CD14-positive monocyte (primary cell): ENCODE measurements around the gene MRRF. TPM values are rescaled to one million over a fixed set of nuclear protein-coding genes. Genes with fewer than 3 reads are reported as not detected.

ENCODE experiments used
- DNase-seq, 3 donors: peaks; one replicate each; pipeline ENCODE4 v3.0.0-alpha.2; 2011 to 2022
- H2AFZ ChIP-seq: 2 replicates; pipeline ENCODE4 v1.6.0; 2012; ENCODE audit warnings: mild to moderate bottlenecking, low read depth, low read length, inconsistent platforms; ENCODE audit not compliant: insufficient read depth, poor library complexity, severe bottlenecking
- H3K27ac ChIP-seq, 2 donors: 1 replicate in 1 of 2; 2 replicates in 1 of 2; pipeline ENCODE4 v1.5.1; 2012 to 2013; ENCODE audit warnings: low read length in 2 of 2, control low read depth in 1 of 2, inconsistent platforms in 1 of 2, low read depth in 1 of 2, mild to moderate bottlenecking in 1 of 2
- H3K27me3 ChIP-seq, 2 donors: one replicate each; pipeline versions ENCODE4 v1.6.0 to v1.6.1; 2011 to 2013; ENCODE audit warnings: low read length in 2 of 2; ENCODE audit not compliant: control insufficient read depth in 2 of 2, insufficient read depth in 2 of 2
- H3K36me3 ChIP-seq, 2 donors: replicated peaks in 1 of 2; 1 replicate in 1 of 2; 2 replicates in 1 of 2; pipeline versions ENCODE4 v1.5.1 to v1.6.1; 2012 to 2013; ENCODE audit warnings: low read length in 2 of 2, control low read depth in 1 of 2, inconsistent platforms in 1 of 2, mild to moderate bottlenecking in 1 of 2; ENCODE audit not compliant: insufficient read depth in 2 of 2, control insufficient read depth in 1 of 2
- H3K4me1 ChIP-seq, 2 donors: 1 replicate in 1 of 2; 2 replicates in 1 of 2; pipeline versions ENCODE4 v1.5.1 to v1.6.1; 2012 to 2013; ENCODE audit warnings: low read length in 2 of 2, control low read depth in 1 of 2, inconsistent platforms in 1 of 2, mild to moderate bottlenecking in 1 of 2, moderate library complexity in 1 of 2; ENCODE audit not compliant: insufficient read depth in 2 of 2, control insufficient read depth in 1 of 2
- H3K4me2 ChIP-seq: replicated peaks from 2 replicates; pipeline ENCODE3; 2012; ENCODE audit warnings: low read length, moderate library complexity, mild to moderate bottlenecking; ENCODE audit not compliant: poor library complexity, severe bottlenecking; ENCODE audit errors: extremely low read depth
- H3K4me3 ChIP-seq, 3 experiments: fragments of 200-600 bp in 1 of 3; sonication (generic) in 1 of 3; replicated peaks in 1 of 3; 1 replicate in 2 of 3; 2 replicates in 1 of 3; pipeline ENCODE4 v1.5.1; 2011 to 2013; ENCODE audit warnings: low read length in 3 of 3, mild to moderate bottlenecking in 3 of 3, control low read depth in 2 of 3, low read depth in 2 of 3, inconsistent platforms in 1 of 3, moderate library complexity in 1 of 3
- H3K79me2 ChIP-seq: 2 replicates; pipeline ENCODE4 v1.6.0; 2012; ENCODE audit warnings: mild to moderate bottlenecking, control low read depth, inconsistent platforms, low read length, moderate library complexity; ENCODE audit not compliant: insufficient read depth
- H3K9ac ChIP-seq: 2 replicates; pipeline ENCODE4 v1.6.0; 2017; ENCODE audit warnings: low read length, mild to moderate bottlenecking; ENCODE audit not compliant: insufficient read depth, poor library complexity, severe bottlenecking
- H3K9me3 ChIP-seq, 2 donors: replicated peaks in 1 of 2; 1 replicate in 1 of 2; 2 replicates in 1 of 2; pipeline versions ENCODE4 v1.5.1 to v1.6.1; 2012 to 2013; ENCODE audit warnings: low read length in 2 of 2, control low read depth in 1 of 2; ENCODE audit not compliant: control insufficient read depth in 1 of 2, insufficient read depth in 1 of 2
- H4K20me1 ChIP-seq: 2 replicates; pipeline ENCODE4 v1.6.0; 2012; ENCODE audit warnings: mild to moderate bottlenecking, low read length, control low read depth, moderate library complexity; ENCODE audit not compliant: insufficient read depth
- H3K27ac Mint-ChIP-seq, 7 donors: one replicate each; pipeline ENCODE4 v1.8.0; 2020; ENCODE audit warnings: mild to moderate bottlenecking in 7 of 7, mixed read lengths in 7 of 7, moderate library complexity in 6 of 7, inconsistent platforms in 2 of 7
- H3K27me3 Mint-ChIP-seq, 3 donors: one replicate each; pipeline ENCODE4 v1.8.0; 2021 to 2022; ENCODE audit warnings: low read depth in 3 of 3, mild to moderate bottlenecking in 3 of 3, mixed read lengths in 3 of 3, moderate library complexity in 3 of 3, inconsistent platforms in 1 of 3
- H3K36me3 Mint-ChIP-seq, 2 donors: one replicate each; pipeline ENCODE4 v1.8.0; 2020; ENCODE audit warnings: mixed read lengths in 2 of 2, inconsistent platforms in 1 of 2, mild to moderate bottlenecking in 1 of 2
- H3K4me1 Mint-ChIP-seq: one replicate; pipeline ENCODE4 v1.8.0; 2020; ENCODE audit warnings: mild to moderate bottlenecking, mixed read lengths
- H3K4me3 Mint-ChIP-seq, 2 donors: one replicate each; pipeline ENCODE4 v1.8.0; 2020; ENCODE audit warnings: mild to moderate bottlenecking in 2 of 2, mixed read lengths in 2 of 2, moderate library complexity in 1 of 2
- H3K9me3 Mint-ChIP-seq, 7 donors: one replicate each; pipeline ENCODE4 v1.8.0; 2020 to 2022; ENCODE audit warnings: mixed read lengths in 7 of 7, mild to moderate bottlenecking in 6 of 7, moderate library complexity in 6 of 7, inconsistent platforms in 2 of 7
- CTCF ChIP-seq: fragments of 200-600 bp; IDR thresholded peaks from one replicate; pipeline ENCODE4 v1.8.0; 2022; ENCODE audit warnings: antibody characterized with exemption, mild to moderate bottlenecking
- WGBS: methylation state at CpG from one replicate; pipeline ENCODE4 v1.1.5; 2013; ENCODE audit warnings: missing lambda C conversion rate; ENCODE audit not compliant: insufficient coverage; 5-methylcytosine and 5-hydroxymethylcytosine counted together
- intact Hi-C, 2 donors: fragments of 100-400 bp; cut with micrococcal nuclease; formaldehyde crosslinking; loops; one replicate each; pipeline versions ENCODE4 v1.15.0 to v1.15.1; 2023
- polyA plus RNA-seq, 3 donors: library from polyadenylated mRNA; depleted of rRNA in 1 of 3; unstranded in 2 of 3; stranded (reverse) in 1 of 3; fragments of 300-500 nt in 2 of 3; fragments of >200 nt in 1 of 3; fragmentation: Illumina TruSeq in 2 of 3; gene quantifications; 1 replicate in 2 of 3; 2 replicates in 1 of 3; pipeline ENCODE4 v1.2.3, GENCODE V29; 2012 to 2021

Gene MRRF
- polyA plus RNA-seq, 3 donors: 16.0 to 34.4 (median 16.2) TPM

- no peak overlapping the region for H3K27ac ChIP-seq
- no peaks in the 10 kb centered on the region for H3K36me3 ChIP-seq
- peaks cover 0 to 15% of the 10 kb centered on the region in 2 donors for H3K27me3 ChIP-seq
- peak overlapping the region in 1 of 7 donors; percentile 26 for H3K27ac Mint-ChIP-seq
- peaks cover under 1 to 2% of the 10 kb centered on the region in 2 donors for H3K36me3 Mint-ChIP-seq
- H3K4me3 Mint-ChIP-seq: no peak overlapping the region
- no peaks in the 10 kb centered on the region for H3K9me3 ChIP-seq
- intact Hi-C loops: no loop called here
- no peak overlapping the region for H3K4me2 ChIP-seq
- WGBS: 91% methylated on average over 11 of the region's 15 CpGs
- H3K4me1 Mint-ChIP-seq: peaks cover 8% of the 10 kb centered on the region
- H4K20me1 ChIP-seq: no peaks in the 10 kb centered on the region
- H3K4me3 ChIP-seq: no peak overlapping the region
- H3K4me1 ChIP-seq: peaks cover 7 to 12% of the 10 kb centered on the region in 2 donors
- H3K9ac ChIP-seq: no peak overlapping the region
- no peak for TF ChIP-seq CTCF
- DNase-seq: no peak
- H2AFZ ChIP-seq: no peak overlapping the region
- H3K79me2 ChIP-seq: no peaks in the 10 kb centered on the region
- no peaks in the 10 kb centered on the region for H3K9me3 Mint-ChIP-seq
- H3K27me3 Mint-ChIP-seq: peaks cover 17 to 29% (median 17%) of the 10 kb centered on the region in 3 donors
Measured at GRCh38 chr9:122342323-122343050, 77.8 kb downstream of the MRRF start.

DNA sequence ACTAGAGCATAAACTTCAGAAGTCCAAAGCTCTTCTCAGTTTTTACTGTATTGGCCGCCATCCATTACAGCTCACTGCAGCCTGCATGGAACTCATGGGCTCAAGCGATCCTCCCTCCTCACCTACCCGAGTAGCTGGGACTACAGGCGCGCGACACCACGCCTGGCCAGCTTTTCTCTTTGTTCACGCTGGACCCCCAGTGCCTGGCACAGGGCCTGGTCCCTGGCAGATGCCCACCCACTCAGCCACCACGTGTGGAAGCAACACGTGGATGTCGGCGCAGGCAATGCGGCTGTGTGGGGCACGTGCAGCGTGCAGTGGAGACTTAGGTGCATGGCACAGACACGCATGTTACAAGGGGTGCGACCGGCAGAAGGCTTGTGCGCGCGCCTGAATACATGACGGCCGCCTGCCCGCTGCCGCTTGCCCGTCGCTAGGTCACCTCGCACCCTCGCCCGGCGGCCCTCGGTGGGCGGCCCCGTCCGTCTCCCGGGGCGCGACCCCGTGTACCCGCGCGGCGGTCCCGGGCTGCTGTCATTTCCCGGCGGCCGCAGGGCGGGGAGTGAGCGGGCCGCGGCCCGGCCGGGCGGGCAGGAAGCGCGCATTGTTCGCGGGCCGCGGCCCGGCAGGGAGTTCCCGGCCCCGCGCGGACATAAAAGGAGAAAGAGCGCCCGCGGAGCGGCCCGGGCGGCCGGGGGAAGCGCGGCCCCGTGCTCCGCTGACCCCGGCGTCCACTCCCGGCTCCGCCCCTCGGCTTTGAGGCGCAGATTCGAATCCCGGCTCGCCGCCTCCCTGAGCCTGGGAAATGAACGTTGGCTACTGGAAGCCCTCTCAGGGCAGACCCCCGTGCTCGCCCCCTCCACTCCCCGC, 82.0 kb downstream of the MRRF start:
- intact Hi-C loops: loop anchor here in 1 of 2 donors (2.0 kb wide), 1 partner anchor 246 kb away; no protein-coding TSS in a partner anchor
- Histone ChIP-seq H3K79me2 (no peaks in the 10 kb centered on the region), H2AFZ (peak overlapping the region; percentile 83), H3K4me2 (peak overlapping the region; percentile 80), H3K9me3 (no peaks in the 10 kb centered on the region), H3K4me3 (peak overlapping the region; percentile 39 to 76 (median 44)), H3K9ac (peak overlapping the region; percentile 60), H3K27me3 (peaks cover 0 to 30% of the 10 kb centered on the region in 2 donors), H3K4me1 (peaks cover 9 to 14% of the 10 kb centered on the region in 2 donors), H4K20me1 (no peaks in the 10 kb centered on the region), H3K27ac (no peak overlapping the region), H3K36me3 (no peaks in the 10 kb centered on the region)
- H3K9me3 Mint-ChIP-seq: no peaks in the 10 kb centered on the region
- peaks cover 3 to 4% of the 10 kb centered on the region in 2 donors for H3K36me3 Mint-ChIP-seq
- H3K4me1 Mint-ChIP-seq: peaks cover 16% of the 10 kb centered on the region
- TF ChIP-seq CTCF: no peak
- H3K27me3 Mint-ChIP-seq: peaks cover 32 to 45% (median 37%) of the 10 kb centered on the region in 3 donors
- peak; percentile 19 to 37 (median 22) for DNase-seq
- 13% methylated on average over 90 of the region's 90 CpGs for WGBS
- H3K27ac Mint-ChIP-seq: peak overlapping the region in 2 of 7 donors; percentile 3 to 50
- peak overlapping the region; percentile 82 to 92 for H3K4me3 Mint-ChIP-seq
